OCI-LY1 (cell line): ENCODE results near the gene PXYLP1.

Source experiments
- H2AFZ ChIP-seq: fragments of 200-600 bp; sonication (generic), shearing (Covaris generic); 2 replicates; pipeline ENCODE4 v1.6.0; 2014; ENCODE audit warnings: antibody characterized with exemption, mild to moderate bottlenecking, low read length
- H3F3A ChIP-seq: fragments of 200-600 bp; sonication (generic), shearing (Covaris generic); 2 replicates; pipeline ENCODE4 v1.6.0; 2014; ENCODE audit warnings: mild to moderate bottlenecking, antibody characterized with exemption, low read length, moderate library complexity; ENCODE audit not compliant: insufficient read depth
- H3K27ac ChIP-seq: fragments of 200-600 bp; sonication (generic); 2 replicates; pipeline ENCODE4 v1.5.1; 2014; ENCODE audit warnings: low read length, mixed run types, mild to moderate bottlenecking, low read depth; ENCODE audit not compliant: poor library complexity, severe bottlenecking
- H3K27me3 ChIP-seq: fragments of 200-600 bp; sonication (generic); 2 replicates; pipeline ENCODE4 v1.6.0; 2014; ENCODE audit warnings: antibody characterized with exemption, mild to moderate bottlenecking, low read length, moderate library complexity; ENCODE audit not compliant: insufficient read depth
- H3K36me3 ChIP-seq: fragments of 200-600 bp; sonication (generic); 2 replicates; pipeline ENCODE4 v1.6.1; 2014; ENCODE audit warnings: mild to moderate bottlenecking, antibody characterized with exemption, low read length, moderate library complexity, mixed read lengths; ENCODE audit not compliant: insufficient read depth
- H3K4me1 ChIP-seq: fragments of 200-600 bp; sonication (generic); 2 replicates; pipeline ENCODE4 v1.5.1; 2014; ENCODE audit warnings: mild to moderate bottlenecking, low read length, moderate library complexity; ENCODE audit not compliant: insufficient read depth, severe bottlenecking
- H3K4me2 ChIP-seq: fragments of 200-600 bp; sonication (generic), shearing (Covaris generic); 2 replicates; pipeline ENCODE4 v1.6.1; 2014; ENCODE audit warnings: low read length
- H3K4me3 ChIP-seq: fragments of 200-600 bp; sonication (generic); 2 replicates; pipeline ENCODE4 v1.5.1; 2014; ENCODE audit warnings: low read length, low read depth, mild to moderate bottlenecking, mixed read lengths; ENCODE audit not compliant: poor library complexity, severe bottlenecking
- H3K79me2 ChIP-seq: fragments of 200-600 bp; shearing (Covaris generic); 2 replicates; pipeline ENCODE4 v1.6.1; 2016; ENCODE audit warnings: mixed run types, low read length, mixed read lengths; ENCODE audit not compliant: insufficient read depth
- H3K9ac ChIP-seq: fragments of 200-600 bp; sonication (generic), shearing (Covaris generic); 2 replicates; pipeline ENCODE4 v1.6.1; 2014; ENCODE audit warnings: mild to moderate bottlenecking, low read length, mixed read lengths
- H3K9me2 ChIP-seq: fragments of 200-600 bp; sonication (generic), shearing (Covaris generic); 2 replicates; pipeline ENCODE4 v1.6.1; 2014; ENCODE audit warnings: low read depth, mild to moderate bottlenecking, low read length, mixed read lengths
- H3K9me3 ChIP-seq: fragments of 200-600 bp; shearing (Covaris generic); 2 replicates; pipeline ENCODE4 v1.6.1; 2014; ENCODE audit warnings: low read length, mixed read lengths
- H4K20me1 ChIP-seq: fragments of 200-600 bp; sonication (generic), shearing (Covaris generic); 2 replicates; pipeline ENCODE4 v1.6.0; 2016; ENCODE audit warnings: mild to moderate bottlenecking, low read length; ENCODE audit not compliant: insufficient read depth
- CTCF ChIP-seq: fragments of 200-600 bp; sonication (generic), shearing (Covaris generic); IDR thresholded peaks from 2 replicates; pipeline ENCODE4 v1.5.1; 2017; ENCODE audit warnings: mild to moderate bottlenecking, antibody characterized with exemption, low read length, moderate library complexity, mixed read lengths
- EZH2 ChIP-seq: fragments of 200-600 bp; sonication (generic), shearing (Covaris generic); IDR thresholded peaks from 2 replicates; pipeline ENCODE4 v1.8.0; 2017; ENCODE audit warnings: borderline replicate concordance, mixed run types, mild to moderate bottlenecking, antibody characterized with exemption, low read length, moderate library complexity, mixed read lengths

PXYLP1 gene

GRCh38 chr3:141337523-141337854, 105.9 kb downstream of the PXYLP1 start:
- H3K4me1 ChIP-seq: peaks cover 10% of the 10 kb centered on the region
- H3K9ac ChIP-seq: no peak overlapping the region
- H3K27ac ChIP-seq: no peak overlapping the region
- 0 out of 2 replicates have a peak, but pooled peaks cover 4% of the 10 kb centered on the region for H3K9me3 ChIP-seq
- H3K36me3 ChIP-seq: no peaks in the 10 kb centered on the region
- H3K9me2 ChIP-seq: no peaks in the 10 kb centered on the region
- no peaks in the 10 kb centered on the region for H4K20me1 ChIP-seq
- TF ChIP-seq CTCF (no peak), EZH2 (no peak)
- no peaks in the 10 kb centered on the region for H3K27me3 ChIP-seq
- no peak overlapping the region for H3K4me2 ChIP-seq
- no peaks in the 10 kb centered on the region for H3K79me2 ChIP-seq
- H3K4me3 ChIP-seq: no peak overlapping the region
- no peaks in the 10 kb centered on the region for H3F3A ChIP-seq
- H2AFZ ChIP-seq: no peak overlapping the region

- H2AFZ ChIP-seq: no peak overlapping the region
- H3K4me1 ChIP-seq: peaks cover 10% of the 10 kb centered on the region
- H3K9me3 ChIP-seq: 0 out of 2 replicates have a peak, but pooled peaks cover 4% of the 10 kb centered on the region
- no peak overlapping the region for H3K4me3 ChIP-seq
- no peak for TF ChIP-seq EZH2
- no peaks in the 10 kb centered on the region for H3K27me3 ChIP-seq
- no peak overlapping the region for H3K9ac ChIP-seq
- no peaks in the 10 kb centered on the region for H3K9me2 ChIP-seq
- H3K36me3 ChIP-seq: no peaks in the 10 kb centered on the region
- no peaks in the 10 kb centered on the region for H4K20me1 ChIP-seq
- H3K4me2 ChIP-seq: no peak overlapping the region
- no peaks in the 10 kb centered on the region for H3K79me2 ChIP-seq
- no peaks in the 10 kb centered on the region for H3F3A ChIP-seq
- no peak overlapping the region for H3K27ac ChIP-seq
These were observed 106.4 kb downstream of the PXYLP1 start for GRCh38 chr3:141337991-141338390.

- TF ChIP-seq CTCF: no peak
- TF ChIP-seq EZH2: no peak
- H3K9me3 ChIP-seq: 0 out of 2 replicates have a peak, but pooled peaks cover 4% of the 10 kb centered on the region
- no peaks in the 10 kb centered on the region for H4K20me1 ChIP-seq
- no peak overlapping the region for H3K27ac ChIP-seq
- H3K36me3 ChIP-seq: no peaks in the 10 kb centered on the region
- no peak overlapping the region for H2AFZ ChIP-seq
- H3F3A ChIP-seq: no peaks in the 10 kb centered on the region
- H3K9me2 ChIP-seq: no peaks in the 10 kb centered on the region
- no peaks in the 10 kb centered on the region for H3K79me2 ChIP-seq
- no peak overlapping the region for H3K4me2 ChIP-seq
- H3K9ac ChIP-seq: no peak overlapping the region
- H3K4me3 ChIP-seq: no peak overlapping the region
- H3K27me3 ChIP-seq: no peaks in the 10 kb centered on the region
- peaks cover 10% of the 10 kb centered on the region for H3K4me1 ChIP-seq
These were observed 107.3 kb downstream of the PXYLP1 start for GRCh38 chr3:141338881-141339280.

- H3K4me3 ChIP-seq: no peak overlapping the region
These were observed 109.9 kb downstream of the PXYLP1 start for GRCh38 chr3:141341536-141341935.

More at GRCh38 chr3:141341536-141341935, 109.9 kb downstream of the PXYLP1 start:
- H3K4me2 ChIP-seq: no peak overlapping the region
- no peak overlapping the region for H3K9ac ChIP-seq
- H3F3A ChIP-seq: no peaks in the 10 kb centered on the region
- H3K79me2 ChIP-seq: no peaks in the 10 kb centered on the region
- H3K36me3 ChIP-seq: no peaks in the 10 kb centered on the region
- no peaks in the 10 kb centered on the region for H3K9me2 ChIP-seq
- H2AFZ ChIP-seq: no peak overlapping the region
- 0 out of 2 replicates have a peak, but pooled peaks cover 4% of the 10 kb centered on the region for H3K9me3 ChIP-seq
- no peak overlapping the region for H3K27ac ChIP-seq
- H3K4me1 ChIP-seq: peaks cover 10% of the 10 kb centered on the region
- H4K20me1 ChIP-seq: no peaks in the 10 kb centered on the region
- H3K27me3 ChIP-seq: no peaks in the 10 kb centered on the region
- TF ChIP-seq CTCF: no peak
- no peak for TF ChIP-seq EZH2
